Lower lobe of right lung (tissue), 2 donors: Measurements from ENCODE around the gene DRC7. TPM values are rescaled to one million over a fixed set of nuclear protein-coding genes. Genes with fewer than 3 reads are reported as not detected.

Experiments
- ATAC-seq, 2 donors: fragments of 200-7000 bp; cut with Tn5 transposase; one replicate each; pipeline ENCODE4 v1.9.1; 2020 to 2022; ENCODE audit warnings: mild to moderate bottlenecking in 2 of 2, moderate library complexity in 2 of 2
- DNase-seq: peaks from one replicate; pipeline ENCODE4 v3.0.0-alpha.2; 2020
- H3K27ac ChIP-seq: fragments of 200-600 bp; one replicate; pipeline ENCODE4 v1.8.0; 2022
- H3K27me3 ChIP-seq: fragments of 200-600 bp; one replicate; pipeline ENCODE4 v1.8.0; 2022; ENCODE audit warnings: low read depth
- H3K36me3 ChIP-seq: fragments of 200-600 bp; one replicate; pipeline ENCODE4 v1.8.0; 2022; ENCODE audit warnings: mild to moderate bottlenecking
- H3K4me1 ChIP-seq: fragments of 200-600 bp; one replicate; pipeline ENCODE4 v1.8.0; 2022
- H3K4me3 ChIP-seq: fragments of 200-600 bp; one replicate; pipeline ENCODE4 v1.8.0; 2022; ENCODE audit warnings: mild to moderate bottlenecking
- H3K9me3 ChIP-seq: fragments of 200-600 bp; one replicate; pipeline ENCODE4 v1.8.0; 2022
- CTCF ChIP-seq: fragments of 200-600 bp; IDR thresholded peaks from one replicate; pipeline ENCODE4 v1.8.0; 2022; ENCODE audit warnings: antibody characterized with exemption, mild to moderate bottlenecking
- intact Hi-C: fragments of 100-400 bp; cut with DNase I; formaldehyde crosslinking; loops from one replicate; pipeline ENCODE4 v1.11.0; 2022
- total RNA-seq: library from RNA; stranded (reverse); fragmentation: NEBNext Ultra II Directional; extraction: Animal tissue kit (Norgen Biotek cat#: 25700); gene quantifications from one replicate; pipeline ENCODE4 v1.2.1, GENCODE V29; 2021
- donor health status: DM: no; HTN: yes; CAD: no; lungs with severe emphysema.

DRC7 gene
- total RNA-seq, 1 donor from 2014 or later = 4.3 TPM

DNA sequence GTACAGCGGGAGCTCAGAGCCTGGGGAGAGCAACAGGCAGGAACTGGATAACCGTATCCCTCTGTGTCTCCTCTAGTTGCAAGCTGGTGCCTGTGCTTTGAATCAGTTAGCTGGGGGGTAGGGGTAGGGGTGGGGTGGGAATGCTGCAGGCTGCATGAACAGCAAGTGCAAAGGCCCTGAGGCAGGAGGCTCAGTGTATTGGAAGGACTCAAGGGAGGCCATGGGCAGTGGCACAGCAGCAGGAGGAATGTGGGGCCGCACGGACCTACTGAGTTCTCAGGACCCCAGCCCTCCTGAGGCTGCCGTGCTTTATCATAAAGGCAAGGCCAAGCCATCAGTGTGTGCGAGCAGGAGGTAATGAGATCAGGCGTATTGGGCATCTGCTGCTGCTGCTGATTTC lies 44.2 kb downstream of the DRC7 start:
- ATAC-seq = no peak
- intact Hi-C loops = no loop called here
- H3K4me1 ChIP-seq = peaks cover 19% of the 10 kb centered on the region
- no peak for TF ChIP-seq CTCF
- H3K36me3 ChIP-seq = peaks cover 16% of the 10 kb centered on the region
- H3K4me3 ChIP-seq = no peak overlapping the region
- no peak for DNase-seq
- H3K27ac ChIP-seq = no peak overlapping the region
- H3K27me3 ChIP-seq = no peaks in the 10 kb centered on the region
- H3K9me3 ChIP-seq = no peaks in the 10 kb centered on the region

DNA sequence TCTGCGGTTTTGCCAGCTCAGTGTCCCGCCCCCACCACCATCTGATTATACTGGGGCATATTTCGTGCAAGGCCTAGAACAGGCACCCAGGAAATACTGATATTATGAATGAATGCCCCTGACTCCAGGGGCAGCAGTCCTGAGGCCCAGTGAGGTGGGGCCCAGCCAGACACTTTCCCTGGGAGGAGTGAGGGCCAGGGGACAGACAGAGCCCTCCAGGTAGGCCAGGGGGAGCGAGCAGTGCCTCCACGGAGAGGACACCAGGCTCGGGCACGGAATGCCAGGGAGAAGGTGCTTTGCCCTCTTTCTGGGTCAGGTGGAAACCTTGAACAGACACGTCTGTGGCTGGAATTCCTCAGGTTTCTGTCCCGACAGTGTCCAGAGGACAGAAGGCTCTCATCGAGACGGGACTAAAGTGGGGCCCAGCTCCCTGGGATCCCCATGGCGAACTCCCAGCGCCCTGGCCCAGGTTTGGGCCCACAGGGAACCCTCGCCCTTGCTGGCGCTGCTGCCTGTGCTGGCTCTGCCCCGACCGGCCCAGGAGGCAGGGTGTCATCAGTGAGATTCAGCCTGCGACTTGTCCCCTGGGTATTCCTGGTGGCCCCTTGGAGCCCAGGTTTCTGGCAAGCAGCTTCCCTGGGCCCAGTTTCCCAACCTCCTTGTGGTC lies 45.3 kb downstream of the DRC7 start:
- peaks cover 12% of the 10 kb centered on the region for H3K4me1 ChIP-seq
- intact Hi-C loops = no loop called here
- TF ChIP-seq CTCF = no peak
- no peaks in the 10 kb centered on the region for H3K9me3 ChIP-seq
- ATAC-seq = no peak
- H3K27me3 ChIP-seq = no peaks in the 10 kb centered on the region
- H3K36me3 ChIP-seq = peaks cover 27% of the 10 kb centered on the region
- H3K27ac ChIP-seq = no peak overlapping the region
- no peak for DNase-seq
- no peak overlapping the region for H3K4me3 ChIP-seq

DNA sequence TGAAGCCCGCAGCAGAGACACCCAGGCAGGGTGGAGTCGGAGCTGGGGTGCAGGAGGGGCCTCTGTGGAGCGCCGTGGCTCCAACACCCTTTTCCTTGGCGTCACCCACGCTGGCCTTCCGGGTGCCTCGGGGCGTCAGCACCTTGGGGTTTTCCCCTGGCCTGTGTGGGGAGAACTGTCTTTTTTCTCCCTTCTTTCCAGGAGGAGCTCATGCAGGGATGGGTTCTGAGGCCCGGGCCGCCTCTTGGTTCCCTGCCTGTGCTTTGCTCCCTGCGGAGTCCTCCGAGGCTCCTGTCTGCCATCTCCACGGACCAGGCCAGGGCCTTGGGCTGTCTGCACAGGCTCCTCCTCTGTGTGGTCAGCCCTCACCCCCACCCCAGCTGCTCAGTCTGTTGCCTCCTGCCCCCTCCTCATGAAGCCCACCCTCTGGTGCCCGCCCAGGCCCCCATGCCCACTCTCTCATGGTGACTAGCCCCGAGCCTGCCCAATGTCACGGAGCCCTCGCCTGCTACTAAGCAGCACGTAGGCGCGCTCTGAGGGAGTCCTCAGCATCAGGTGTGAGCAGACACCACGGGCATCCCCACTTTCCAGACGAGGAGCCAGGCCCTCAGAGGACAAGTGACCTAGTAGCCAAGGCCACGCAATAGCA lies 45.9 kb downstream of the DRC7 start:
- H3K27me3 ChIP-seq = no peaks in the 10 kb centered on the region
- no peaks in the 10 kb centered on the region for H3K9me3 ChIP-seq
- H3K4me1 ChIP-seq = peaks cover 12% of the 10 kb centered on the region
- intact Hi-C loops = no loop called here
- H3K4me3 ChIP-seq = no peak overlapping the region
- ATAC-seq (no peak), DNase-seq (peak; percentile 36)
- H3K27ac ChIP-seq = no peak overlapping the region
- H3K36me3 ChIP-seq = peaks cover 30% of the 10 kb centered on the region
- no peak for TF ChIP-seq CTCF

GRCh38 chr16:57741660-57742191 lies 47.1 kb downstream of the DRC7 start:
- no peaks in the 10 kb centered on the region for H3K27me3 ChIP-seq
- H3K4me3 ChIP-seq = no peak overlapping the region
- no peak for TF ChIP-seq CTCF
- ATAC-seq (no peak), DNase-seq (peak; percentile 38)
- peaks cover 5% of the 10 kb centered on the region for H3K4me1 ChIP-seq
- intact Hi-C loops = no loop called here
- peaks cover 30% of the 10 kb centered on the region for H3K36me3 ChIP-seq
- H3K9me3 ChIP-seq = no peaks in the 10 kb centered on the region
- H3K27ac ChIP-seq = no peak overlapping the region

DNA sequence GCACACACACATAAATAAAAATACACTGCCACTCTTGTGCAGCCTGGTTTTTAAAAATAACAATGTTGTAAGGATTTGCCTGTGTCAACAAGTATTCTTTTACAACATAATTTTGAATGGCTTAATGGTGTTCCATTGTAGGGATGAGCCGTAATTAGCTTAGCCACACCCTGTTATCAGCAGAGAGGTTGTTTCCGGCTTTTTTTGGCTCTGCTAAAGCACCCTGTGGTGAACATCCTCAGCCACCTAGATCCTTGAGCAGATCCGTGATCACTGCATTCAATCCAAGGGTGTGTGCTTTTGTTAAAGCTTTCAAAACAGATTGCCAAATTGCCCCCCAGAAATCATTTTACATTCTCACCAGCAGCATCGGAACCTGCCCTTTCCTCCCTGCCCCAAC lies 47.9 kb downstream of the DRC7 start:
- peaks cover 33% of the 10 kb centered on the region for H3K36me3 ChIP-seq
- no peaks in the 10 kb centered on the region for H3K4me1 ChIP-seq
- intact Hi-C loops = no loop called here
- no peak overlapping the region for H3K4me3 ChIP-seq
- ATAC-seq (no peak), DNase-seq (no peak)
- no peak overlapping the region for H3K27ac ChIP-seq
- TF ChIP-seq CTCF = no peak
- no peaks in the 10 kb centered on the region for H3K27me3 ChIP-seq
- H3K9me3 ChIP-seq = no peaks in the 10 kb centered on the region
